Measurements from ENCODE around the gene EDA2R. TPM values are rescaled to one million over a fixed set of nuclear protein-coding genes. Genes with fewer than 3 reads are reported as not detected.

The EDA2R gene
- total RNA-seq (2021; ENCODE audit: unreplicated experiment) (0.05 TPM), Bru-seq, nascent RNA (percentile 13 among the genes with signal in this experiment), BruChase-seq, experiment 1, labeled RNA remaining after a 2-hour chase (percentile 17 among the genes with signal in this experiment), BruChase-seq, experiment 2, labeled RNA remaining after a 6-hour chase (percentile 18 among the genes with signal in this experiment)
- polyA plus RNA-seq (2012; ENCODE audit: insufficient read length): not detected
- long read RNA-seq: 0 reads

DNA sequence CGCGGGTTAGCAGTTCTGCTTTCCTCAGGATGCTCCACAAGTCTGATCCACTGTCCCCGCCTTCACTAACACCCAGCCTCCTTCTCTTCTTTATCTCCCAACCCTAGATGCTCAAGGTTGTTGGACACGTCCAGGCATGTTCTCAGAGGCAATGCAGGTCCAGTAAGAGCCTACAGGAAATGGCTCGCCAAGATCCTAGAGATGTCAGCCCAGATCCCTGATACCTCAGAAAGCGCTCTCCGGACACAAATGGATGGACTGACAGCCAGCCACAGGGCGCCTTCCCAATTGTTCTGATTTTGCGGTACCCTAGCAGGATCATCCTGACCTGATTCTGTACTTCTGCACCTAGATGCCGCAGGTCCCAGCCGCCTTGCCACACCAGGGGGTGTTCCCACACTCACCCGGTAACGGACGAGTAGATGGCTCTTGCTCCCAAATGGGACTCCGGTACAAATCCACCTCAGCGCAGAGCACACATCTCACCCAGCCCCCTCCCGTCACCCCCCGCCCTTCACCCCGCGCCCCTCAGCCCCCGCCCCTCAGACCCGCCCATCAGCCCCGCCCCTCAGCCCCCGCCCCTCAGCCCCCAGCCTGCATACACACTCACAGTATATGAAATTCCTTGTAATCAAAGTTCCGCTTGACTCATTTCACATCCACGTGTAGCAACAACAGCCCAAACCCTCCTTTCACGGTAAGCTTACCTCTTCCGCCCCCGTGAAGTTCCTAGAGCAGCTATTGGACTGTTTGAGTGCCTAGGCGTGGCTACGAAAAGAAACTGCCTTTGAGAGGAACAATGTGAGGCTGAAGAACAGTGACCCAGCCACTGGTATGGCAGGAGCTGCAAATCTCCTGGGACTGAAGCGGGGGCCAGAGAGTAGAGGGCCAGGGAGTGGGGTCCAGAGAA, at the start of gene EDA2R:
Gene EDA2R, minus strand, starts transcription at position 488 of the 910 bp plus-strand sequence. CDS start 23,058 bp downstream, outside the sequence.
- Histone ChIP-seq H3K9me3 (ENCODE audit: control insufficient read depth, insufficient read depth, low read depth, low read length) (no peaks in the 10 kb centered on the region), H3K27me3 (ENCODE audit: control insufficient read depth, insufficient read depth, low read length) (no peaks in the 10 kb centered on the region), H3K4me3 (ENCODE audit: low read depth in 2 of 2, low read length in 2 of 2) (peak within 1 kb of the TSS in 1 of 2 experiments; percentile 37; a peak in 1 of 4 replicates), H3K36me3 (ENCODE audit: control insufficient read depth, insufficient read depth, low read length) (no peaks in the 10 kb centered on the region), H3K4me1 (ENCODE audit: control insufficient read depth, insufficient read depth, low read length) (no peaks in the 10 kb centered on the region), H3K27ac (ENCODE audit: low read length) (no peak within 1 kb of the TSS)
- intact Hi-C loops (cut with micrococcal nuclease; ENCODE audit: unreplicated experiment) (no loop called here), in situ Hi-C loops (cut with HindIII; ENCODE audit: low pct_unique_long_range_greater_than_20kb, low sequenced_read_pairs) (no loop called here)
- ATAC-seq (no peak), DNase-seq (ENCODE audit: low read depth, low spot score) (no peak)
- BruUV-seq (replicated peaks): no TSS peak
- ChIA-PET POLR2A (no interaction called here), CTCF (no interaction called here)
- TF ChIP-seq SIN3A (IDR thresholded peaks at IDR 0.05; ENCODE audit: borderline replicate concordance, insufficient read depth, low read depth, low read length) (no peak), CTCF (IDR thresholded peaks at IDR 0.05) (no peak), POLR2AphosphoS5 (IDR thresholded peaks at IDR 0.05; ENCODE audit: low read depth, low read length) (no peak), REST (IDR thresholded peaks at IDR 0.05; ENCODE audit: insufficient read depth in 1 of 2, low read depth in 2 of 2, low read length in 1 of 2) (no peak), TCF7L2 (IDR thresholded peaks at IDR 0.05; ENCODE audit: low read depth, low read length) (no peak)

DNA sequence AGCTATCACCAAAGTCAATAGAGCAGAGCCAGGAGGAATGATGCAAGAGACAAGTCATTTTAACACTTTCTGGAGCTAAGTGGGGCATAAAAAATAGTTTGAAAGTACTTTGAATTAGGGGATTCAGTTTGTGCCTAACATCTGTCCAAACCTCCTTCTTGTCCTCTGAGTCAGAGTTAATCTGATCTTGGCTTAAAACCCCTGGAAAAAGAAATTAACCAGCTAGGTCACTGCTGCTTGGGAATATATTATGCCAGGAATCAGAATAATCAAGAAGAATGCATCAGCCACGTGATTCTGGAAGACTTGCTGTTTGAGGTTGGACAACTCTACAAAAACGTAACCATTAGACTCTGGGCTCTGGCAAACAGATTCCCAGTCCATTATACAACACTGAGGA, 45.3 kb upstream of the EDA2R start:
- H3K27me3 ChIP-seq (ENCODE audit: control insufficient read depth, insufficient read depth, low read length): no peaks in the 10 kb centered on the region
- ATAC-seq (no peak), DNase-seq (ENCODE audit: low read depth, low spot score) (no peak)
- H3K4me3 ChIP-seq (ENCODE audit: low read depth in 2 of 2, low read length in 2 of 2): no peak overlapping the region
- H3K9me3 ChIP-seq (ENCODE audit: control insufficient read depth, insufficient read depth, low read depth, low read length): no peaks in the 10 kb centered on the region
- ChIA-PET CTCF (no interaction called here), POLR2A (no interaction called here)
- no TSS peak for BruUV-seq (replicated peaks)
- no peak for TF ChIP-seq SIN3A (IDR thresholded peaks at IDR 0.05; ENCODE audit: borderline replicate concordance, insufficient read depth, low read depth, low read length)
- TF ChIP-seq POLR2AphosphoS5 (IDR thresholded peaks at IDR 0.05; ENCODE audit: low read depth, low read length): no peak
- TF ChIP-seq TCF7L2 (IDR thresholded peaks at IDR 0.05; ENCODE audit: low read depth, low read length): no peak
- no peak for TF ChIP-seq CTCF (IDR thresholded peaks at IDR 0.05)
- no peak for TF ChIP-seq REST (IDR thresholded peaks at IDR 0.05; ENCODE audit: insufficient read depth in 1 of 2, low read depth in 2 of 2, low read length in 1 of 2)
- intact Hi-C loops (cut with micrococcal nuclease; ENCODE audit: unreplicated experiment): no loop called here
- no peaks in the 10 kb centered on the region for H3K4me1 ChIP-seq (ENCODE audit: control insufficient read depth, insufficient read depth, low read length)
- no peak overlapping the region for H3K27ac ChIP-seq (ENCODE audit: low read length)
- no peaks in the 10 kb centered on the region for H3K36me3 ChIP-seq (ENCODE audit: control insufficient read depth, insufficient read depth, low read length)
- in situ Hi-C loops (cut with HindIII; ENCODE audit: low pct_unique_long_range_greater_than_20kb, low sequenced_read_pairs): no loop called here

All from Panc1 (cell line).